Cerebellar cortex (tissue), 1 donor: ENCODE results near the gene PARVA.
"Not testable (repeated sequence)": the region's sequence is repeated elsewhere in the genome, so short reads cannot be mapped to it uniquely, and the experiment has no call there.

ENCODE experiments used
- DNase-seq: peaks from one replicate; pipeline ENCODE4 v3.0.0-alpha.2; 2015; ENCODE audit warnings: low spot score

PARVA gene

DNA sequence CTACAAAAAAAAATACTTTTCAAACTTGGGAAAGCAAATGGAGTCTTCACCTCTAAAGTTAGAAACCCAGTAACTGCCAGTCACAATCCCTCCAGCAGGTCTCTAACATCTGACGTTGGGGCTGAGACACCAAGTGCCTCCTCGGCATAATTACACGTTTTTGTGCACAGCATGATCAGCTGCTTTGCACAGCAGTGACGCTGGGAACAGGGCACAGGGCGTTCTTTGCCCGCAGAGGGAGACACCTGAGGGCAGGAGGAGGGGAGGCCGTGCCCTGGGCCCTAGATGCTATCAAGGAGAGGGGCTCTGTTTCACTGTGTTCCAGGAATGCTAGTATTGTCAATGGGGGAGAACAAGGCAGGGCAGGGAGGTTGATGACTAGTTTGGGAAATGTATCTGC lies 120.1 kb downstream of the PARVA start:
- peak; percentile 21 for DNase-seq

DNA sequence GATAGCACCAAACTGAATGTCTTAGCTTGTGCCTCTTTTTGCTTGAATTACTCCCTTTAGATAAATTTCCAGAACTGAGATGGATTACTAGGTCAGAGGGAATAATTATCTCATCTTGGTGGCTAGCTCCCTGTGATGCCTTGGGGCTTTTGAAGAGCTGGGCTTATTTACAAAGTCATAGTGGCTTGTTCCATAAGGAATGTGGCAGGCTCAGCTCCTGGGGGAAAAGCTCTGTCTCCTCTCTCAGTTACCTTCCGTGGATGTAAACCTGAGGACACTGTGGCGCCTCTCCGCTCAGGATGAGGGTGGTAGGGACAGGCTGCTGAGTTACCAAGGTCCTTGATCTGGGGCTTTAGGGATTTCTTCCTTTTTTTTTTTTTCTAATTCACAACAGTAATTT lies 121.7 kb downstream of the PARVA start:
- DNase-seq: no peak

GRCh38 chr11:12502046-12502445 lies 124.7 kb downstream of the PARVA start:
- no peak for DNase-seq

- DNase-seq: no peak
Observed at GRCh38 chr11:12503039-12503484, 125.7 kb downstream of the PARVA start.

DNA sequence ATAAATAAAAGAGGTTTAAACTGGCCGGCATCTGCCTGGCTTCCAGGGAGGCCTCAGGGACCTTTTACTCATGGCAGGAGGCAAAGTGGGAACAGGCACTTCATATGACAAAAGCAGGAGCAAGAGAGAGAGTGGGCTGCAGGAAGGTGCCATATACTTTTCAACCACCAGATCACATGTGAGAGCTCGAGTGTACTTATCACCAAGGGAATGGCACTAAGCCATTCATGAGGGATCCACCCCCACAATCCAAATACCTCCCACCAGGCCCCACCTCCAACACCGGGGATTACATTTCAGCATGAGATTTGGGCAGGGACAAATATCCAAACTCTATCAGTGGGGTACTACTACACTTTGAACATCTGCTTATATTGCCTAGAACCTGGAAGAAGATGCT lies 126.5 kb downstream of the PARVA start:
- no peak for DNase-seq

- no peak for DNase-seq
Observed at GRCh38 chr11:12505183-12505582, 127.8 kb downstream of the PARVA start.

DNA sequence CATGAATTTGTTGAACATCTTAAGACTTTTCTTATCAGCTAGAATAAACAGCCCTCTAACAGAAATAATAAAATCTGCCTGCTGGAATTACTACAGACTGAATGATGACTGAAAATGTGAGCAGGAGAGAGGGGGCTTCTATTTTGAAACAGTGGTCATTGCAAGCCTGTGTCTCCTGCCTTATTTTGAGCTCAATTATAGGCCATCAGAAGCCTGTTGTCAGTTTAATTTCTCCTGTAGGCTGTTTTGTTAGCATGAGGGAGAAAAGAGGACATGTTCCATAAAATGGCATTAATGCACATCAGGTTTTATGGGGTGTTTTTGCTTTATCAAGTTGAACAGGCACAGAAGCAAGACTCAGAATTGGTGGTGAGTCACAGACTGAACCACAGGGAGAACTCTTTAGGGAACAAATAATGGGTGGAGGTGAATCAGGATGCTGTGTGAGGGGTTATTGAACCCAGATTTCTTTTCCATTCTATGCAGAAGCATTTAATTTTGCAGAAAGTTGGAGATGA lies 129.1 kb downstream of the PARVA start:
- no peak for DNase-seq

- DNase-seq: no peak
Observed at GRCh38 chr11:12507391-12507790, 130.0 kb downstream of the PARVA start.

GRCh38 chr11:12508151-12508751 lies 130.9 kb downstream of the PARVA start:
- DNase-seq: no peak

GRCh38 chr11:12509371-12509770 lies 132.0 kb downstream of the PARVA start:
- DNase-seq: no peak

DNA sequence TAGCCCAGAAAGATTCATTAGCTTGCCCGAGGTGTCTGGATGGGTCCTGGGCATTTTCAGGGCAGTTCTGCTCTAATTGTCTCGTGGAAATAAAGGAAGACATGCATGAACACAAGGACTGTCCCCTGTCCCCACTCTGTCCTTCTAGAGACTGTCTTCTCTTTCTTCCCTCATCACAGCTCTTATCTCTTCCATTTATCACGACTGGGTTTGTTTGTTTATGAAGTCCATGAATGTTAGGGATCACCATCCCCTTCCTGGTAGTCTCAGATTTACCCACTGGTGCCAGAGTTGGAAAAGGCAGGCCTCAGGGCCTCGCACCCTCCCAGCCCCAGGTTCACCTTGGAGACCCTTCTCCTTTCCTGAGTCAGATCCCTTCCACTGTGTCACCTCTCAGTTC lies 134.8 kb downstream of the PARVA start:
- no peak for DNase-seq

DNA sequence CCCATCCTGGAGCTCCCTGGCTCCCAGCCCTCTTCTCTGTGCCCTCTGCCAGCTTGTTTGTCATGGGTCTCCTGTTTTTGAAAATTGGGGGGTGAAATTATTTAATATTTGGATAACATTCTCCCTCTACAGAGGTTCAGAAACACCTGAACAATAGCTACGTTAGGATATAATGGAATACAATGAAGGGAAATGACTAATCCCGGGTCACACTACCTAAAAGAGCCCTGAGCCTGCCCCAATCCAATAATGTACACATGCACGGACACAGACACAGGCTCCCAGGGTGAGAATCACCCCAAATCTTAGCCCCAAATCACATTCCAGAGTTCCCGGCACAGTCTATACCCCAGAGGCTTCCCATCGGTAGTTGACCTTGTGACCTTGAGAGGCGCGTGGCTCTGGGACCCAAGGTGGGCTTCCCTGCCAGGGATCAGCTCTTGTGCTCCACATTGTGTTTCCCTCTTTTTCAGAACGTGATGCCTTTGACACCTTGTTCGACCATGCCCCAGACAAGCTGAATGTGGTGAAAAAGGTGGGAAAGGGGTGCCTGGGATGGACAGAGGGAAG lies 135.5 kb downstream of the PARVA start:
- DNase-seq: no peak

GRCh38 chr11:12516387-12517105 lies 139.2 kb downstream of the PARVA start:
- no peak for DNase-seq

DNA sequence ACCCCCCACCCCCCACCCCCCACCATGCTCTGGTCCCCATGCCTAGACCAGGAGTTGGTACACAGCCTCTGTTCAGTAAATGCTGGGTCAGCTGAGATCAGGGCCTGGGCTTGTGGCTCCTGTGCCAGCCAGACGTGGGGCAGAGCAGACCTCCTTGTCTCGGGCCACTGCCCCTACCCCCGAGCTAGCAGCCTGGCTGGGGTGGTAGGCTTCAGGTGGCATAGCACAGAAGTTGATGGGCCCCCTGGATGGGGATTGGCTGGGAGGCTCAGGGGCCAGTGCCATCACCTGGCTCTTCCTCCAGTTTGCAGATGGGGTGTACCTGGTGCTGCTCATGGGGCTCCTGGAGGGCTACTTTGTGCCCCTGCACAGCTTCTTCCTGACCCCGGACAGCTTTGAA lies 139.9 kb downstream of the PARVA start:
- DNase-seq: no peak

GRCh38 chr11:12517741-12518140 lies 140.4 kb downstream of the PARVA start:
- DNase-seq: no peak

- DNase-seq: no peak
Observed at GRCh38 chr11:12518606-12519385, 141.4 kb downstream of the PARVA start.

DNA sequence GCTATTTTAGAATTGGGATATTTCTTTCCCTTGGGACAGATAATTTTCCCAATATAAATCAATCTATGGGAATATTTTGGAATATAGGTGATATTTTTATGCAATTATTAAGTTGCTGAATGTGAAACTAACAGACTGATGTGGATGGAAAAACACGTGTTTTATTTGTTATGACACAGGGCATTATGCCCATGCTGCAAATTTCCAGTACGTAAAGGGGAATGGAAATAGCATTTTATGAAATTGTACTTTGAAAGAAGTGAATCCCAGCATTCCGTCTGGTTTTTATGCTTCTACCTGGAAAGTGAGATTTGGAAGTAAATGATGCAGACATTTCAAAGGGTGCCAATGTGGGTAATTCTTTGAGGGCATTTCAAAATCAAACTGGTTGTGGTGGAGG lies 142.7 kb downstream of the PARVA start:
- no peak for DNase-seq

- DNase-seq: not testable (repeated sequence)
Observed at GRCh38 chr11:12520576-12520975, 143.2 kb downstream of the PARVA start.

DNA sequence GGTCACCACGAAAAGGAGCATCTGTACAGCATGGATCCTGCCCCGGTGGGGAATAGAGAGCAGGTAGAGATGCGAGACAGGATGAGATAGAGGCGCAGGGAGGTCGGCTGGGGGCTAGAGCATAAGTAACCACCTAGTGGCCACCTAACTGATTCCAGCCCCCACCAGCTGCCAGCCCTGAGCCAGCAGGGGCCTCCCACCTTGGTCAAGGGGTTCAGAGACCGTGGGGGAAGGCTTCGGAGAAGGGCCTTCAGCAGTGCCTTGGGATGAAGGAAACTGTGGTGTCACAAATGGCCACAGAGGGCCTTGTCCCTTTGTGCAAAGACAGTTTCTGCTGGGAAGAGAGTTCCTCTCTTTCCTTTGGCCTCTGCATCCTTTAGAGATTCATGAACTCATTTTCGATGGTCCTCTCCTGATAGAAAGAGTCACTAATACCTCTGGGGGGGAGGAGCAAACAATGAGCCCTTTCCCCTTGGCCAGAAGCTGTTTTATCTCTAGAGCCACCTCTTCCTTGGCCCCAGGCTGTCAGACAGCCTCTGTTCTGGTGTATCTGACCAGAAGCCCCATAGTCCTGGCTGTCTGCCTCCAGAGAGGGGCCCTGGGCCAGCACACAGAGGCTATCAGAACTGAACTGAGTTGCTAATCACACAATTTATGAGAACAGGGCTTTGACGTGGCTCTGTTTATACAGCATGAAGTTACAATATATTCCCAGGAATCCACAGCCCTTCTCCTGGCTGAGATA lies 146.0 kb downstream of the PARVA start:
- no peak for DNase-seq

- DNase-seq: no peak
Observed at GRCh38 chr11:12524865-12525264, 147.5 kb downstream of the PARVA start.

DNA sequence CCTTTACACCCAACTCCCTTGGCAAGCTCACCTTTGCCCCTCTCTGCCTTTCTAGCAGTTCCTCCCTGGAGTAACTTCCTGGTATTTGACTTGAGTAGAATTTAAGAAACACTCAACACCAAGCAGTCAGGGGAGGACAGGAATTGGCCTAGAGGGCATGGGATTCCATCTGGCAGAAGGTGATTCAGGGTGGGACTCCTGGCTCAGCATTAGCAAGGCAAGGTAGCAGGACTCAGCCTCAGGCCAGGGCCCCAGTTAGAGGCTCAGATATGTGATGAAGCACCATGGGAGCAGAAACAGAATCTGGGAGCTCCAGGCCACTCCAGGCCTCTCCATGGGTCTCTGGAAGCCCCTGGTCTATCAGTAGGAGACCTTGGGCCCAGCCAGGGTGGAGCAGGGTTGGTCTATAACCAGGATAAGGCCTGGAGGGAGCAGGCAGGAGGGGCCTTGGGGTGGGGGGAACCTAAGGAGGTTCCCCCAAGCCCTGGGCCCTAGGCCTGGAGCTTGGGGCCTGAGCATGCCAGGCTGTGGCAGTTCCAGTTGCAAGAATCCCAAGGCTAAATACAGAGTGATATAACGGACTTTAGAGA lies 148.2 kb downstream of the PARVA start:
- no peak for DNase-seq
